NCI-H1930 (cell line): ENCODE measurements around the gene ARF1.

ENCODE experiments used
- DNase-seq, 2 experiments: peaks; one replicate each; lab custom pipeline; 2025; lab: John Stamatoyannopoulos, UW

Gene ARF1

DNA sequence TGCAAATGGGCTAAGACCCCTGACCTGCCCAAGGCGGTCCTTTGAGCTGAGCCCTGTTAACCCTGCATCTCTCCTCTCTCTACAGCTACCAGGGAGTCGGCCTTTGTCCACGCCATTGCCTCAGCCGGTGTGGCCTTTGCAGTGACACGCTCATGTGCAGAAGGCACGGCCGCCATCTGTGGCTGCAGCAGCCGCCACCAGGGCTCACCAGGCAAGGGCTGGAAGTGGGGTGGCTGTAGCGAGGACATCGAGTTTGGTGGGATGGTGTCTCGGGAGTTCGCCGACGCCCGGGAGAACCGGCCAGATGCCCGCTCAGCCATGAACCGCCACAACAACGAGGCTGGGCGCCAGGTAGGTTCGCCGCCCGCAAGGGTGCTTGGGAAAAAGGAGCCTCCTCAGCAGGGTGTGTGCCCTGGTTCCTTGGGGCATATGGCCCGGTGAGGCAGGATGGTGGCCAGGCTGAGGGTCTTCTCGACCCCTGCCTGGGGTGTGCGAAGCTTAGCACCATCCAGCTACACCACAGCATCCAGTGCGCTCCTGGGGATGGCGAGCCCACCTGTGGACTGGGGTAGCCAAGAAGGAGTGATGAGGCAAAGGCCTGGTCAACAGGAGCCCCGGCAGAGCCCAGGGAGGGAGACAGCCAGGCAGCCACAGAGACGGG is 31.8 kb upstream of the ARF1 start:
- DNase-seq: no peak

DNA sequence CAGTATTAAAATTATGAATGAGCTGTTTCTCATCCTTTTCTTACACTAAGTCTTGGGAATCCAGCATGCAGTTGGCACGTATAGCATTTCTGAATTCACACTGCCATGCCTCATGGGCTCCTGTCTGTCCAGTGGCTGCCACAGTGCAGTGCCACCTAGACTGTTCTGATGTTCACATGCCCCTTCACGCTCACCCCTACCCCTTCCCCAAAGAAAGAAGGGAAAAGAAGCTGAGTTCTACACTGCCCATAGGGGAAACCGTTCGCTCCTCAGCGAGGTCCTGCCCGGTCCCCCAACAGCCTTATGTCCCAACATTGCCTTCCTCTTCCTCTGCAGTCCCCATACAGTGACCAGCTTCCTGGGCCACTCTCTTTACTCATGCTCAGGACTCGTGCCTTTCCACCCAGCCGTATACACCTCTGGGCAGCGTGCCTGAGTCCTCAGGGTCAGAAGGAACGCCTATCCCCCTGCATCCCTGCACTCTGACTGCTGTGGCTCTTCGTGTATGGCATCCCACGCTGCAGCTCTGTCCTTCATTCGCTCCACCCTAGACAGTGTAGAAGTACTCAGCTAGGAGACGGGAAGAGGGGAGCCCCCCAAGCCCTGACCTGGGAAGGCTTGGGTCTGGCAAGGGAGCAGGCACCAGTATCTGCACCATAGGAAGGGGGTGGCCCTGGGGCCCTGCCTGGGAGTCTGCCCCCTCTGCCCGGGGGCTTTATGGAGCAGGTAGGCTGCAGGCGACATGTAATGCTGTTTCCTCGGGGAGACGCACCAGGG is 24.1 kb upstream of the ARF1 start:
- DNase-seq: no peak

DNA sequence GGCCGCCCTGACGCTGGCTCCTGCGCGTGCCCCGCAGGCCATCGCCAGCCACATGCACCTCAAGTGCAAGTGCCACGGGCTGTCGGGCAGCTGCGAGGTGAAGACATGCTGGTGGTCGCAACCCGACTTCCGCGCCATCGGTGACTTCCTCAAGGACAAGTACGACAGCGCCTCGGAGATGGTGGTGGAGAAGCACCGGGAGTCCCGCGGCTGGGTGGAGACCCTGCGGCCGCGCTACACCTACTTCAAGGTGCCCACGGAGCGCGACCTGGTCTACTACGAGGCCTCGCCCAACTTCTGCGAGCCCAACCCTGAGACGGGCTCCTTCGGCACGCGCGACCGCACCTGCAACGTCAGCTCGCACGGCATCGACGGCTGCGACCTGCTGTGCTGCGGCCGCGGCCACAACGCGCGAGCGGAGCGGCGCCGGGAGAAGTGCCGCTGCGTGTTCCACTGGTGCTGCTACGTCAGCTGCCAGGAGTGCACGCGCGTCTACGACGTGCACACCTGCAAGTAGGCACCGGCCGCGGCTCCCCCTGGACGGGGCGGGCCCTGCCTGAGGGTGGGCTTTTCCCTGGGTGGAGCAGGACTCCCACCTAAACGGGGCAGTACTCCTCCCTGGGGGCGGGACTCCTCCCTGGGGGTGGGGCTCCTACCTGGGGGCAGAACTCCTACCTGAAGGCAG is 23.4 kb upstream of the ARF1 start:
- no peak for DNase-seq

DNA sequence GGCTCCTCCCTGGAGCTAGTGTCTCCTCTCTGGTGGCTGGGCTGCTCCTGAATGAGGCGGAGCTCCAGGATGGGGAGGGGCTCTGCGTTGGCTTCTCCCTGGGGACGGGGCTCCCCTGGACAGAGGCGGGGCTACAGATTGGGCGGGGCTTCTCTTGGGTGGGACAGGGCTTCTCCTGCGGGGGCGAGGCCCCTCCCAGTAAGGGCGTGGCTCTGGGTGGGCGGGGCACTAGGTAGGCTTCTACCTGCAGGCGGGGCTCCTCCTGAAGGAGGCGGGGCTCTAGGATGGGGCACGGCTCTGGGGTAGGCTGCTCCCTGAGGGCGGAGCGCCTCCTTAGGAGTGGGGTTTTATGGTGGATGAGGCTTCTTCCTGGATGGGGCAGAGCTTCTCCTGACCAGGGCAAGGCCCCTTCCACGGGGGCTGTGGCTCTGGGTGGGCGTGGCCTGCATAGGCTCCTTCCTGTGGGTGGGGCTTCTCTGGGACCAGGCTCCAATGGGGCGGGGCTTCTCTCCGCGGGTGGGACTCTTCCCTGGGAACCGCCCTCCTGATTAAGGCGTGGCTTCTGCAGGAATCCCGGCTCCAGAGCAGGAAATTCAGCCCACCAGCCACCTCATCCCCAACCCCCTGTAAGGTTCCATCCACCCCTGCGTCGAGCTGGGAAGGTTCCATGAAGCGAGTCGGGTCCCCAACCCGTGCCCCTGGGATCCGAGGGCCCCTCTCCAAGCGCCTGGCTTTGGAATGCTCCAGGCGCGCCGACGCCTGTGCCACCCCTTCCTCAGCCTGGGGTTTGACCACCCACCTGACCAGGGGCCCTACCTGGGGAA is 22.7 kb upstream of the ARF1 start:
- peak; percentile 75 to 83 for DNase-seq

DNA sequence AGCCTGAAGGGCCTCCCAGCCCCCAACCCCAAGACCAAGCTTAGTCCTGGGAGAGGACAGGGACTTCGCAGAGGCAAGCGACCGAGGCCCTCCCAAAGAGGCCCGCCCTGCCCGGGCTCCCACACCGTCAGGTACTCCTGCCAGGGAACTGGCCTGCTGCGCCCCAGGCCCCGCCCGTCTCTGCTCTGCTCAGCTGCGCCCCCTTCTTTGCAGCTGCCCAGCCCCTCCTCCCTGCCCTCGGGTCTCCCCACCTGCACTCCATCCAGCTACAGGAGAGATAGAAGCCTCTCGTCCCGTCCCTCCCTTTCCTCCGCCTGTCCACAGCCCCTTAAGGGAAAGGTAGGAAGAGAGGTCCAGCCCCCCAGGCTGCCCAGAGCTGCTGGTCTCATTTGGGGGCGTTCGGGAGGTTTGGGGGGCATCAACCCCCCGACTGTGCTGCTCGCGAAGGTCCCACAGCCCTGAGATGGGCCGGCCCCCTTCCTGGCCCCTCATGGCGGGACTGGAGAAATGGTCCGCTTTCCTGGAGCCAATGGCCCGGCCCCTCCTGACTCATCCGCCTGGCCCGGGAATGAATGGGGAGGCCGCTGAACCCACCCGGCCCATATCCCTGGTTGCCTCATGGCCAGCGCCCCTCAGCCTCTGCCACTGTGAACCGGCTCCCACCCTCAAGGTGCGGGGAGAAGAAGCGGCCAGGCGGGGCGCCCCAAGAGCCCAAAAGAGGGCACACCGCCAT is 21.9 kb upstream of the ARF1 start:
- DNase-seq: no peak

DNA sequence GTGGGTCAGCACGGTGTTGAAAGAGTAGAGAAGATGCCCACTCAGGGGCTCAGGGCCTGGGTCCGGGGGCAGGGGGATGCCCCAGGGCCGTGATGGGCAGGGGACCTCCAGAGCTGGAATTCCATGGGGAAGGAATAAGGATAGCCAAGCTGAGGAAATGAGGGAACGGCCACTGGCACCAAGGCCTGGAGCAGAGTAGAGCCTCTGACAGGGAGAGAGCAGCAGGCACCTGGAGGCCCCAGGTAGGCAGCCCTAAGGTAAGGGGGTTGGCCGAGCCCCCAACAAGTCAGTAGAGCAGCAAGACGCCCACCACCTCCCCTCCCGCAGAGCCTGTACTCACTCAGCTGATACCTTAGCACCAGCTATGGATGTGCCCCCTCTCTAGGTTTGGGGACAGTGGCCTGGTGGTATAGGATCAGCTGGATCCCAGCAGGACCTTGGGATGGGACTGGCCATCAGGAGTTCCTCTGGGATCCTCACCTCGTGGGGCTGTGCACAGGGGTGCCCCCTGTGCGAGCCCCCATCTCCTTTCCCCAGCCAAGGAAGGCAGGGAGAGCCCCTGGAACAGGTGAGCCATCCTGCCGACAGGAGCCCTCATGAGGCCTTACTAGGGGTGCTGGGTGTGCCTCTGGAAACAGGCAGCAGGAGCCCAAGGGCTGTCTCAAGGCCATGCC is 21.0 kb upstream of the ARF1 start:
- DNase-seq: no peak

DNA sequence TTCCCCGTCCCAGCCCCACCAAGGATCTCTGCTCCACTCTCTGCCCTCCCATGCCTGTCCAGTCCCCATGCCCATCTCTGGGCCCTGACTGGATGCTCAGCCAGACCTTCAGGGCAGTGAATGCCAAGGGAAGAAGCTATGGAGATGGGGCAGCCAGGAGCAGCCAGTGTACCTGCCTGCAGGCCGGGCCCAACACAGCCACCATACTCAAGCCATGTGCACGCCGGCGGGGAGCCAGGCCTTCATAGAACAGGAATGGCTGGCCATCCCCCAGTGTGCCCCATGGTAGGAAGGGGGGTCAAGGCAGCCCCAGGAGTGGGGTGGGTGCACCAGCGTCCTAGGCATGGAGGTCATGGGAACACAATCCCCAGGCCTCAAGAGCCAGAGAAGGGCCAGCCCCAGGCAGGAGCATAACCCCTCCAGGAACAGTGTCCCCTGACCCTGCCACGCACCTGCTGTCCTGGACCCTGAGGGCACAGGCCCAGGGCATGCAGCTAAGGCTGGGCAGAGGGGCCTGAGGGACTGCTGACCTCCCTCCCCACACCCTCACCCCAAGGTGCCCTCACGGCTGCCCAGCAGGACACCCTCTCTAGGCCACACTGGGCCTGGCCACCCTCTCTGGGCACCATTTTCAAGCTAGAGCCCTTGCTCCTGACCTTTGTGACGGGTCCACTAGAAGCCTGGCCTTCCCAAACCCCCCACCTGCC is 20.3 kb upstream of the ARF1 start:
- DNase-seq: no peak

DNA sequence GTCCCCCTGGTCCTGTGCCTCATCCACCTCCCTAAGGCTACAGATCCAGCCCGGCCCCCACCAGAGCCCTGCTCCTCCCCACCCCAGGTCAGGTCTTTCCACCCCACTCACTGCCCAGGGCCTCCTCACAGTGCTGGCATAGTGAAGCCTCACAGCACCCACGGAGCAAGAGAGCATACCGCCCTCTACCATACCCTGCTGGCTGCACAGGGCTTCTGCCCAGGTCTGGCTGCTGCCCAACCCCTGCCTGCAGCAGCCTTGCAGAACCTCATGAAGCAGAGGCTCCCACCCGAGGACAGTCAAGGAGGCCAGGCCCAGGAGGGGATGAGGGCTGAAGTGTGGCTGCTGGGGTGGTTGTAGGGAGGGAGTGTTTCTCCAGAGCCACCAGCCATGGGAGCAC is 19.7 kb upstream of the ARF1 start:
- DNase-seq: no peak

DNA sequence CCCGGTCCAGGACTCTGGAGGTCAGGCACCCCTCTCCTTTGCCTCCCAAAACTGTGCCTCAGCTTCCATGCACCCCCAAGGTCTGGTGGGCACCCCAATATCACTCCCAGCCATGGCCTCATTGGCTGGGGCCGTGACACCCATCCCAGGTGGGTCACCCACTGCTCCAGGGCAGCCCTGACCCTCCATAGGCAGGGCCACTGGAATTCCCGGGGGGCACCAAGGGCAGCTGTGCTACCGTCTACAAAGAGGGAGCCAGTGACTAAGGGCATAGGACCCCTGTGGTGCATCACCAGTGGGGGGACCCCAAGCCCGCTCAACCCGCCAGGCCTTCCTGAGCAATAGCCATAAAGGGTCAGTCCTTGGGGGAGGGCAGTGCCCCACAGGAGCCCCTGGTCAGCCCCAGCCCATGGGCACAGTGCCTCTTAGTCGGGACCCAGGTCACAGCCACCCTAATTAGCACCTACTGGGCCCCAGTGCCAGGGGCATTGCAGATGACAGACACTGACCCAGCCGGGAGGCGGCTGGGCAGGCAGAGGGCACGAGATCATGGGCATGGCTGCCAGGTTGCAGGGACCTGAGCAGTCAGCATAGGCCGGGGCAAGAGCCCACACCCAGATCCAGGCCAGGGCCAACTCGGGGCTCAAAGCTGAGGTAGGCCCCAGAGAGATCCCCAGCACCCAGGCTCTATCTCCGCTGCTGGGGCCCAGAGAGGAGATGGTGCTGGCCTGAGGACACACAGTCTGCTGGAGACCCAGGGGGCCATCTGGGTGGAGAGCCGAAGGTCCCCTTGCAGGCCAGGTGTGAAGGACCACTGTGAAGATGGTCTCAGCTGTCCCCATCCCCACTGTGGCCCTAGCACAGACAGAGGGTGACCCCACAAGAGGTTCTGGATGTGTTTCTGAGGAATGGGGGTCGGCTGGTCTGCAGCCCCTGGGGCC is 19.0 kb upstream of the ARF1 start:
- no peak for DNase-seq

DNA sequence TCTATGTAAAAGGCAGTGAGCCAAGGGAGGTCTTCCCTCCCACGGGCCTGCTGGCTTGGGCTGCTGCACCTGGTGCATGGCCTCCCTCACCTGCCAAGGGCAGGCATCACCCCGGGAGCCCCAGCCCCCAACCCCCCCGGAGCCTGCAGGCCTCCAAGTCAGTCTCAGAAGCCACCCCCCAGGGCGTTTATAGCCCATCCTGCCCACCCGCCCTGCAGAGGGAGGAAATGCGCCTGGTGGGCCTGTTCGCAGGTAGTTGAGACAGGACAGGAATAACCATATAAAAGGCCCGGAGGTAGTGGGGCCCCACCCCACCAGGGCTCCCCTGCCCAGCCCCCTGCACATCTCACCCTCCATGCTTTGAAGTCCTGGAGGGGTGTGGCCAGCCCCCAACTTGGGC is 18.2 kb upstream of the ARF1 start:
- no peak for DNase-seq

DNA sequence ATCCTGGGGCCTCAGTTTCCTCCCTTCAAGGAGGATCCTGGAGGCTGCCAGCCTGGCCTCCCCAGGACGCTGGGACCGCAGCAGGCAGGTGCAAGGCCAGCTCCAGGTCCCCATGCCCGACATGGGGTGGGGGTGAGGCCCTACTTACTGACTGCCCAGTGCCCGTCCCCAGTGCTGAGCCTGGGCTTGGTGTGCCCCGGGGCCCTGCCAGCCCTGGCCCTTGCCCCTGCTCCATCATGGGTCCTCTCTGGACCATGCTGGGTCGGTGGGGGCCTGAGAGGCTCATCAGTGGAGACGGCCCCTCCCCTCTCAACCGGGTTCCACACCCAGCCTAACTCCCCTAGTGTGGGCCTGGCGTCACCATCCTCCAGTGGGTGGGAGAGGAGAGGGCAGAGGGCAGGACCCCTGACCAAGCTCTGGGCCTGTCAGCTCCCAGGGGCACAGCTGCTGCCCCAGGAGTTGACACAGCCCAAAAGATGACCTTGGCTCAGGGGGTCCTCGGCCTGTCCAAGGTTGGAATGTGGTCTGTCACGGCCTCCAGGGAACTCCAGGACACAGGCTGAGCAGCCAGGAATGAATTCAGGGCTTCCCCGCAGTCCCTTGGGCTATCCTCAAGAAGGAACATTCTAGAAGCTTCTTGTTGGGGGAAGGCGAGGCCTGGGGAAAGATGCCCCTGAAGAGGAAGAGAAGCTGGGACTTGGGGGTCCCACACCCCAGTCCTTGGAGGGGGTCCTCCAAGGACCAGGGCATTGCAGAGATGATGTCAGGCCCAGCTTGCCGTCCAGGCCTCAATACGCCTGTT is 17.6 kb upstream of the ARF1 start:
- DNase-seq: no peak

DNA sequence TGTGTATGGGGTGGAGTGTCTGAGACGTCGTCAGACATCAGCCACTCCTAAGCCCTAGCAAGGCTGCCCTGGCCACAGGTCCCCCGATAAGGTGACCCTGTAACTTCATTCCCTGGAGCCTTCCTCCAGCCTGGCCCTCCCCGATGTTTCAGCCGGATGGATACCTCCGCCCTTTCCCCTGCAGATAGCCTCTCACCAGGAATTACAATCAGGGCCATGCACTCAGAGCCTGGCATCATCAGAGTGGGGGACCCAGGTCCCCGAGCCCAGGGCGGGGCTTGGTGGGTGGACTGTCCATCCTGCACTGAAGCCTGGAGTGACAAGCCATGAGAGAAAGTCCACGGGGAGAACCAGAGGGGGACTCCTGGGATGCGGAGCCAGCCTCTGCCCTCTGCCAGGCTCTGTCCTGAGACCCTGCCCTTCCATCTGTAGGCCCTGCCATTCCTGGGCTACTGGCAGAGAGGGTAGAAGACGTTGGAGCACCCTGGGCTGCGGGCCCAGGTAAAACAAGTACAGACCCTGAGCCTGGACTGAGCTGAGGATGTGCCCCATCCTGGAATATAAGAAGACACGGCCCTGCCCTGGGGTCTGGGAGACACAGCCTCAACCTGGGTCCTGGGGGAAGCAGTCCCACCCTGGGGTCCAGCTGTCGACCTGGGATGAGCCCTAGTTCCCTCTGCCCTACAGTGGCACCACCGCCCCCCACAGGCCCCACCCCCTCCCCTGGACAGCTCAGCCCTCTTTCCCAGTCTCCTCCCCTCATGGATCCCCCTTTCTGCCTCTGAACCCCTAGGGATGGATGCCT is 16.8 kb upstream of the ARF1 start:
- DNase-seq: no peak

DNA sequence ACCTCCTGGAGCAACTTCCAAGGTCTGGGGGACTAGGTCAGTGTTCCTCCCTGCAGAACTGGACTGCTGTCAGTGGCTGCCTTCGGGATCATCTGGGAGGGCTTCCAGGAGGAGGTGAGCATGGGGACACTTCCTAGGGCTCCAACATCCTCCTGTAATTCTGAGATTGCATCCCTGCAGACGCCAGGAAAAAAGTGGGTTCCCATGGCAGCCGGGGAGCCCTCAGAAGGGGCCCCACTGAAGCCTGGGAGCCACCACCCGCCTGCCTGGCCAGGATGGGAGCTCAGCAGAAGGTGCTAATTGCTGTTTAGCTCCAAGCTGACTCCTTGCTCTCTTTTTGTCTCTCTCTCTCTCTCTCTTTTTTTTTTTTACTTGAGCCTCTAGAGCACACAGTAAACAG is 16.1 kb upstream of the ARF1 start:
- DNase-seq: no peak

DNA sequence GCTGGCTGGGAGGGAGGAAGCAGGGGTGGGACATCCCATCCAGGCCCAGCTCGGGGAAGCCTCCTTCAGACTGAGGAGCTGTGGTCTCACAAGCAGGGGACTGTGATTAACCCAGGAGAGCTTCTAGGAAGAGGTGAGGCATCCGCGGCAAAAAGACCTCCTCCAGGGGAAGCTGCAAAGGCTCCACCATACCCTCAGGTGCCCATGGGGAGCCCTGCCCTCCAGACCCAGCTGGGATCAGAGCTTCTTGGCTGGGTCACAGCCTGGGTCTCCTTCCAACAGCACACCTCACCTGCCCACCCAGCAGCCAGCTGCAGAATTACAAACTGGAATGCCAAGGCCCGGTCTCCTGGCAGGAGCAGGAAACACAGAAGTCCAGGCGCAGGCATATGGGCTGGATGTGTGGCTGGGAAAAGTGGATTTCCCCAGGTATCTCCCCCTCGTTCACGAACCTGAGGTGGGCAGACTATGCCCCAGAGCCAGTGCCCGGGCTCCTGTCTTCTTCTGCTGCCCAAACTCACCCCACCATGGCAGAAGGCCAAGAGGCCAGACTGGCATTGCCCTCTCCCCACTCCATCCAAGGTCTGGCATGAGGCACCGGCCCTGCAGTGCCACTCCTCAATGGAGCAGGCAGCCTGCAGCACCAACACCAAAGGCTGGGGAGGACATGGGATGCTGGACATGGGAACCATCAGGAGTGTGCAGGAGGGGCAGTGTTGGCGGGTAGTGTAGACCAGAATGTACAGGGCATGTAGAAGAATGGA is 15.4 kb upstream of the ARF1 start:
- DNase-seq: no peak

DNA sequence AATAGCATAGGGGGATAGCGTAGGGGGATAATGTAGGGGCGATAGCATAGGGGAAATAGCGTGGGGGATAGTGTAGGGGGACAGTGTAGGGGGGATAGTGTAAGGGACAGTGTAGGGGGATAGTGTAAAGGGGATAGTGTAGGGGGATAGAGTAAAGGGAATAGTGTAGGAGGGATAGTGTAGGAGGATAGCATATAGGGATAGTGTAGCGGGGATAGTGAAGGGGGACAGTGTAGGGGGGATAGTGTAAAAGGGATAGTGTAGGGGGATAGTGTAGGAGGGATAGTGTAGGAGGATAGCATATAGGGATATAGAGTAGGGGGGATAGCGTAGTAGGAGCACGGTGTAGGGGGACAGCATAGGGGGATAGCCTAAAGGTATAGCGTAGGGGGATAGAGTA is 14.1 kb upstream of the ARF1 start:
- DNase-seq: no peak

DNA sequence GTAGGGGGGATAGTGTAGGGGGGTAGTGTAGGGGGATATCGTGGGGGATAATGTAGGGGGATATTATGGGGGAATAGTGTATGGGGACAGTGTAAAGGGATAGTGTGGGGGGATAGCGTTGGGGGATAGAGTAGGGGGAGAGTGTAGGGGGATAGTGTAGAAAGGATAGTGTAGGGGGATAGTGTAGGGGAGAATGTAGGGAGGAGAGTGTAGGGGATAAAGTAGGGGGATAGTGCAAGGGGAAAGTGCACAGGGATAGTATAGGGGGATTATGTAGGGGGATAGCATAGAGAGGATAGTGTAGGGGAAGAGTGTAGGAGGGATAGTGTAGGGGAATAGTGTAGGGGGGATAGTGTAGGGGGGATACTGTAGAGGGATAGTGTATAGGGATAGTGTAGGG is 12.3 kb upstream of the ARF1 start:
- DNase-seq: no peak

DNA sequence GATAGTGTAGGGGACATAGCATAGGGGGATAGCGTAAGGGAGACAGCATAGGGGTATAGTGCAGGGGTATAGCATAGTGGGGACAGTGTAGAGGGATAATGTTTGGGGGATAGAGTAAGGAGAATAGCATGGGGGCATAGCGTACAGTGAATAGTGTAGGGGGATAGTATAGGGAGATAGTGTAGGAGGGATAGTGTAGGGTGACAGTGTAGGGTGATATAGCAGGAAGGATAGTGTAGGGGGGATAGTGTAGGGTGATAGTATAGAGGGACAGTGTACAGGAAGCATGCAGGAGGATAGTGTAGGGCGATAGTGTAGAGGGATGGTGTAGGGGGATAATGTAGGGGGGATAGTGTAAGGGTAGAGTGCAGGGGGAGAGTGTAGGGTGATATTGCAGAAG is 11.7 kb upstream of the ARF1 start:
- no peak for DNase-seq
